SK-N-SH (cell line): ENCODE results near the gene SOX10. TPM values are rescaled to one million over a fixed set of nuclear protein-coding genes. Genes with fewer than 3 reads are reported as not detected.
"Not testable (repeated sequence)": the region's sequence is repeated elsewhere in the genome, so short reads cannot be mapped to it uniquely, and the experiment has no call there.

Experiments
- CTCF ChIA-PET: fragments of 300-600, 350-600 bp; formaldehyde crosslinking; extraction: SDS; loops from one replicate; lab custom pipeline; 2021; lab: Yijun Ruan, JAX
- POLR2A ChIA-PET: fragments of 350-600 bp; sonication (Branson Sonifier 250); formaldehyde crosslinking; extraction: SDS; loops from one replicate; lab custom pipeline; 2020; ENCODE audit warnings: antibody characterized with exemption, inconsistent platforms; lab: Yijun Ruan, JAX
- DNase-seq: peaks from one replicate; pipeline ENCODE4 v3.0.0; 2012
- H2AFZ ChIP-seq: fragments of 200-600 bp; sonication (generic); 2 replicates; pipeline ENCODE4 v1.8.1; 2016; ENCODE audit warnings: antibody characterized with exemption, mild to moderate bottlenecking, low read depth
- H3F3A ChIP-seq: fragments of 200-600 bp; sonication (generic); replicated peaks from 2 replicates; pipeline ENCODE3; 2016; ENCODE audit warnings: antibody characterized with exemption, mild to moderate bottlenecking; ENCODE audit not compliant: insufficient read depth
- H3K27ac ChIP-seq, 2 experiments: fragments of 200-500 bp in 1 of 2; fragments of 200-600 bp in 1 of 2; sonication (Bioruptor generic) in 1 of 2; sonication (generic), shearing (Covaris generic) in 1 of 2; 2 replicates each; pipeline versions ENCODE4 v1.5.1 to v1.6.1; 2014 to 2016; ENCODE audit warnings: low read depth in 2 of 2, inconsistent platforms in 1 of 2, low read length in 1 of 2, mild to moderate bottlenecking in 1 of 2, mixed read lengths in 1 of 2
- H3K27me3 ChIP-seq: fragments of 200-600 bp; sonication (generic), shearing (Covaris generic); 2 replicates; pipeline ENCODE4 v1.6.1; 2016; ENCODE audit warnings: mixed run types; ENCODE audit not compliant: insufficient read depth
- H3K36me3 ChIP-seq, 2 experiments: fragments of 200-500 bp in 1 of 2; fragments of 200-600 bp in 1 of 2; sonication (Bioruptor generic) in 1 of 2; sonication (generic) in 1 of 2; replicated peaks in 1 of 2; 2 replicates each; pipeline versions ENCODE3 to v1.5.1; 2014 to 2016; ENCODE audit warnings: low read length in 1 of 2, mild to moderate bottlenecking in 1 of 2; ENCODE audit not compliant: insufficient read depth in 2 of 2, control insufficient read depth in 1 of 2
- H3K4me1 ChIP-seq, 2 experiments: fragments of 200-500 bp in 1 of 2; fragments of 200-600 bp in 1 of 2; sonication (Bioruptor generic) in 1 of 2; sonication (generic), shearing (Covaris generic) in 1 of 2; 2 replicates each; pipeline versions ENCODE4 v1.5.1 to v1.6.1; 2014 to 2016; ENCODE audit warnings: low read depth in 1 of 2, low read length in 1 of 2, mixed run types in 1 of 2; ENCODE audit not compliant: insufficient read depth in 2 of 2, control insufficient read depth in 1 of 2
- H3K4me2 ChIP-seq: fragments of 200-600 bp; sonication (generic), shearing (Covaris generic); 2 replicates; pipeline ENCODE4 v1.6.1; 2017; ENCODE audit warnings: mixed run types
- H3K4me3 ChIP-seq, 2 experiments: fragments of 200-500 bp in 1 of 2; fragments of 200-600 bp in 1 of 2; sonication (Bioruptor generic) in 1 of 2; sonication (generic), shearing (Covaris generic) in 1 of 2; 2 replicates each; pipeline versions ENCODE4 v1.5.1 to v1.8.1; 2014 to 2016; ENCODE audit warnings: low read depth in 2 of 2, inconsistent platforms in 1 of 2, low read length in 1 of 2, mild to moderate bottlenecking in 1 of 2, mixed read lengths in 1 of 2, moderate library complexity in 1 of 2
- H3K79me2 ChIP-seq: fragments of 200-600 bp; sonication (generic); 2 replicates; pipeline ENCODE4 v1.8.1; 2017; ENCODE audit warnings: mild to moderate bottlenecking; ENCODE audit not compliant: insufficient read depth
- H3K9ac ChIP-seq: fragments of 200-600 bp; sonication (generic); 2 replicates; pipeline ENCODE4 v1.6.1; 2017; ENCODE audit warnings: mixed run types
- H3K9me2 ChIP-seq: fragments of 200-600 bp; sonication (generic); 2 replicates; pipeline ENCODE4 v1.6.1; 2017; ENCODE audit warnings: mixed run types
- H3K9me3 ChIP-seq: fragments of 200-600 bp; sonication (generic); 2 replicates; pipeline ENCODE4 v1.6.1; 2017; ENCODE audit warnings: mixed run types, mild to moderate bottlenecking, moderate library complexity
- H4K20me1 ChIP-seq: fragments of 200-600 bp; sonication (generic); 2 replicates; pipeline ENCODE4 v1.6.1; 2017; ENCODE audit warnings: mild to moderate bottlenecking, mixed run types; ENCODE audit not compliant: insufficient read depth
- CHD2 ChIP-seq: fragments of 150-350 bp; IDR thresholded peaks from 2 replicates; pipeline ENCODE4 v1.6.1; 2018; ENCODE audit warnings: low read length; ENCODE audit not compliant: partially characterized antibody
- ELF1 ChIP-seq: IDR thresholded peaks from 2 replicates; pipeline ENCODE4 v1.4.0; 2012
- EP300 ChIP-seq, 2 experiments: IDR thresholded peaks; 2 replicates each; pipeline versions ENCODE4 v1.4.0 to v1.6.1; 2012; ENCODE audit warnings: borderline replicate concordance in 1 of 2, low read depth in 1 of 2, low read length in 1 of 2
- FOXJ3 ChIP-seq: sonication (generic); formaldehyde crosslinking; IDR thresholded peaks from 2 replicates; pipeline ENCODE4 v1.5.1; 2020; ENCODE audit warnings: mild to moderate bottlenecking, missing genetic modification reagents
- FOXM1 ChIP-seq: IDR thresholded peaks from 2 replicates; pipeline ENCODE4 v1.4.0; 2012; ENCODE audit warnings: low read depth, mild to moderate bottlenecking
- GATA2 ChIP-seq: sonication (generic); formaldehyde crosslinking; IDR thresholded peaks from 2 replicates; pipeline ENCODE4 v1.5.0; 2020; ENCODE audit warnings: mild to moderate bottlenecking, missing genetic modification reagents
- NRF1 ChIP-seq: IDR thresholded peaks from 2 replicates; pipeline ENCODE4 v1.6.1; 2012; ENCODE audit warnings: low read depth, mild to moderate bottlenecking, low read length
- POLR2AphosphoS5 ChIP-seq: IDR thresholded peaks from 2 replicates; pipeline ENCODE4 v1.6.1; 2012; ENCODE audit warnings: low read depth, low read length
- RAD21 ChIP-seq: IDR thresholded peaks from 2 replicates; pipeline ENCODE4 v1.6.1; 2012; ENCODE audit warnings: mild to moderate bottlenecking, low read length
- RCOR1 ChIP-seq: fragments of 150-350 bp; IDR thresholded peaks from 2 replicates; pipeline ENCODE4 v1.6.1; 2017; ENCODE audit warnings: antibody characterized with exemption, low read length
- RXRA ChIP-seq: IDR thresholded peaks from 2 replicates; pipeline ENCODE4 v1.4.0; 2012; ENCODE audit warnings: low read depth, mild to moderate bottlenecking, borderline replicate concordance
- SMC3 ChIP-seq: IDR thresholded peaks from 2 replicates; pipeline ENCODE4 v1.6.1; 2012; ENCODE audit warnings: low read depth, low read length, improper control_type of control experiment
- TAF1 ChIP-seq: IDR thresholded peaks from 2 replicates; pipeline ENCODE4 v1.6.1; 2012; ENCODE audit warnings: low read depth, mild to moderate bottlenecking, low read length, moderate library complexity, borderline replicate concordance
- TEAD4 ChIP-seq: IDR thresholded peaks from 2 replicates; pipeline ENCODE4 v1.4.0; 2012; ENCODE audit warnings: mild to moderate bottlenecking, borderline replicate concordance; ENCODE audit not compliant: insufficient read depth
- WGBS: methylation state at CpG from one replicate; pipeline ENCODE4 v1.1.6; 2017; ENCODE audit warnings: low lambda C conversion rate; 5-methylcytosine and 5-hydroxymethylcytosine counted together
- polyA plus RNA-seq, 3 experiments: library from polyadenylated mRNA; depleted of rRNA; stranded (reverse); fragments of >200 nt; gene quantifications; 2 replicates each; pipeline ENCODE4 v1.2.3, GENCODE V29; 2012
- TF ChIP-seq, protein P1 (sequence below): IDR thresholded peaks from 2 replicates; pipeline ENCODE4 v1.4.0; 2012; ENCODE audit warnings: low read depth
- TF ChIP-seq, protein P2 (sequence below): IDR thresholded peaks from 2 replicates; pipeline ENCODE4 v1.4.0; 2012; ENCODE audit warnings: low read depth, borderline replicate concordance

Gene SOX10
- polyA plus RNA-seq, 1 of the 3 experiments (the other 2 are of a cell fraction), result not detected

DNA sequence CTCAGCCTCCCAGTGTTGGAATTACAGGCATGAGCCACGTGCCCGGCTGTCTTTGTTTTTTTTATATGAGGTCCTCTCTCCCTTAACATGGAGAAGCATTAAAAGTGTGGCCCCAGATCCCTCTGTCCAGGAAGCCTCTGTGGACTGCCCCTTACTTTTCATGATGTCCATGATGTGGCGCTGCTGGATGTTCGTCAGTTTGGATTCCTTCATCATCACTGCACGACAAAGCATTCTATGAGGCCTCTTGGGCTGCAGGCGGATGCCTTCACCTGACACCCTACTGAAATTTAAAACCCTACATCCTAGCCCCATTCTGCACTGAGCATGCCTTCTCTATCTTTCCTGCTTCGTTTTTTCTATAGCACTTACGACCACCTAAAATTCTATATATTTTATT is 33.0 kb downstream of the SOX10 start:
- H3K4me3 ChIP-seq, result no peak overlapping the region
- peaks cover 0 to 8% of the 10 kb centered on the region in 2 experiments; a peak in 2 of 4 replicates for H3K4me1 ChIP-seq
- WGBS, result 85% methylated on average over 6 of the region's 8 CpGs
- H3K9ac ChIP-seq, result no peak overlapping the region
- H3F3A ChIP-seq, result no peaks in the 10 kb centered on the region
- no peaks in the 10 kb centered on the region for H3K36me3 ChIP-seq
- no peak overlapping the region for H3K27ac ChIP-seq
- H3K4me2 ChIP-seq, result no peak overlapping the region
- no peaks in the 10 kb centered on the region for H4K20me1 ChIP-seq
- no peaks in the 10 kb centered on the region for H3K27me3 ChIP-seq
- H3K9me3 ChIP-seq, result no peaks in the 10 kb centered on the region
- no peaks in the 10 kb centered on the region for H3K9me2 ChIP-seq
- ChIA-PET CTCF (no interaction called here), POLR2A (no interaction called here)
- no peak for DNase-seq
- H3K79me2 ChIP-seq, result peaks cover 29% of the 10 kb centered on the region
- H2AFZ ChIP-seq, result no peak overlapping the region
- no peak for TF ChIP-seq RXRA
- no peak for TF ChIP-seq RAD21
- no peak for TF ChIP-seq POLR2AphosphoS5
- no peak for TF ChIP-seq CHD2
- TF ChIP-seq, protein P1, sequence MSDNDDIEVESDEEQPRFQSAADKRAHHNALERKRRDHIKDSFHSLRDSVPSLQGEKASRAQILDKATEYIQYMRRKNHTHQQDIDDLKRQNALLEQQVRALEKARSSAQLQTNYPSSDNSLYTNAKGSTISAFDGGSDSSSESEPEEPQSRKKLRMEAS, result no peak
- TF ChIP-seq, protein P2, sequence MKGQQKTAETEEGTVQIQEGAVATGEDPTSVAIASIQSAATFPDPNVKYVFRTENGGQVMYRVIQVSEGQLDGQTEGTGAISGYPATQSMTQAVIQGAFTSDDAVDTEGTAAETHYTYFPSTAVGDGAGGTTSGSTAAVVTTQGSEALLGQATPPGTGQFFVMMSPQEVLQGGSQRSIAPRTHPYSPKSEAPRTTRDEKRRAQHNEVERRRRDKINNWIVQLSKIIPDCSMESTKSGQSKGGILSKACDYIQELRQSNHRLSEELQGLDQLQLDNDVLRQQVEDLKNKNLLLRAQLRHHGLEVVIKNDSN, result no peak
- TF ChIP-seq RCOR1, result no peak
- TF ChIP-seq ELF1, result no peak
- TF ChIP-seq FOXJ3 (CRISPR knock-in tag), result no peak
- no peak for TF ChIP-seq TEAD4
- TF ChIP-seq TAF1, result no peak
- no peak for TF ChIP-seq NRF1
- no peak for TF ChIP-seq EP300 (IDR thresholded peaks at IDR 0.05; ENCODE audit: borderline replicate concordance in 1 of 2, low read depth in 1 of 2, low read length in 1 of 2)
- no peak for TF ChIP-seq GATA2 (CRISPR knock-in tag)
- TF ChIP-seq SMC3, result no peak
- no peak for TF ChIP-seq FOXM1

DNA sequence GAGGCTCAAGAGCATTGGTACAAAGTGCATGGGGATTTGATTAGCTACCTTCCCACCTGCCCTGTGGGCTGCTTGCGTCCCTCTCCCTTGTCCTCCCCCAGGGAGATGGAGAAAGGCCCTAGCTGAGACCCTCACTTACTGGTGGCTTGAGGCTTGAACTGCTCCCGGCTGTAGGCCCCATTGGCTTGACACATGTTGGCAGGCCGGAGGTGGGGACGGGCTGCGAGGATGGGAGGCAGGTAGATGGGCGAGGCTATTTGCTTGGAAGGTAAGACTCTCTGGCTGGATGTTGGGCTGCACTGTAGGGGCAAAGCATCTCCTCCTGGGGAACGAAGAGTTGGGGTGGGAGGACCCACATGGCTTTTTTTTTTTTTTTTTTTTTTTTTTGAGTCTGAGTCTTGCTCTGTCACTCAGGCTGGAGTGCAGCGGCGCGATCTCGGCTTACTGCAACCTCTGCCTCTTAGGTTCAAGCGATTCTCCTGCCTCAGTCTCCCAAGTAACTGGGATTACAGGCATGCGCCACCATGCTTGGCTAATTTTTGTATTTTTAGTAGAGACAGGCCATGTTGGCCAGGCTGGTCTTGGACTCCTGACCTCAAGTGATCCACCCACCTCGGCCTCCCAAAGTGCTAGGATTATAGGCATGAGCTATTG is 37.1 kb downstream of the SOX10 start:
- DNase-seq, H3K4me1 ChIP-seq, H3K9ac ChIP-seq, H3K4me2 ChIP-seq, H4K20me1 ChIP-seq, H3K9me2 ChIP-seq, H3K9me3 ChIP-seq, H3K27ac ChIP-seq, H3K36me3 ChIP-seq, H2AFZ ChIP-seq, H3K4me3 ChIP-seq, H3K79me2 ChIP-seq, POLR2A ChIA-PET, CTCF ChIA-PET, H3F3A ChIP-seq, H3K27me3 ChIP-seq: not testable (repeated sequence)
- WGBS, result 86% methylated on average over 6 of the region's 14 CpGs

DNA sequence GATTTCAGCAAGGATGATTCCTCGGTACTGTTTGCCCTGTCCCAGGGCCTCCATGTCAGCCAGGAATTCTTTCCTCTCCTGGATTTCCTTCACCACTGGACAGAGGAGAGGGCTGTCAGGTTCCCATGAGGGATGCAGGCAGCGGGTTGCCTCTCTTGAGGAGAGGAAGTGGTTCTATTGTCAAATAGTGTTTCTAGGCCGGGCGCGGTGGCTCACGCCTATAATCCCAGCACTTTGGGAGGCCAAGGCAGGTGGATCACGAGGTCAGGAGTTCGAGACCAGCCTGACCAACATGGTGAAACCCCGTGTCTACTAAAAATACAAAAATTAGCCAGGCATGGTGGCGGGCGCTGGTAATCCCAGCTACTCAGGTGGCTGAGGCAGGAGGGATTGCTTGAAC is 39.9 kb downstream of the SOX10 start:
- H3F3A ChIP-seq, H3K27me3 ChIP-seq, H3K9ac ChIP-seq, POLR2A ChIA-PET, H3K36me3 ChIP-seq, H4K20me1 ChIP-seq, CTCF ChIA-PET, DNase-seq, H3K9me3 ChIP-seq, H3K79me2 ChIP-seq, H3K4me2 ChIP-seq, H3K27ac ChIP-seq, H2AFZ ChIP-seq, H3K9me2 ChIP-seq, H3K4me1 ChIP-seq, H3K4me3 ChIP-seq: not testable (repeated sequence)
- WGBS, result 96% methylated on average over 8 of the region's 11 CpGs
